UCSD-AML1 (cell line): ENCODE results near the gene FIG4.
"Not testable (repeated sequence)": the region's sequence is repeated elsewhere in the genome, so short reads cannot be mapped to it uniquely, and the experiment has no call there.

Source experiments
- DNase-seq: peaks from one replicate; lab custom pipeline; 2025; ENCODE audit not compliant: unreplicated experiment; lab: John Stamatoyannopoulos, UW

Gene FIG4

DNA sequence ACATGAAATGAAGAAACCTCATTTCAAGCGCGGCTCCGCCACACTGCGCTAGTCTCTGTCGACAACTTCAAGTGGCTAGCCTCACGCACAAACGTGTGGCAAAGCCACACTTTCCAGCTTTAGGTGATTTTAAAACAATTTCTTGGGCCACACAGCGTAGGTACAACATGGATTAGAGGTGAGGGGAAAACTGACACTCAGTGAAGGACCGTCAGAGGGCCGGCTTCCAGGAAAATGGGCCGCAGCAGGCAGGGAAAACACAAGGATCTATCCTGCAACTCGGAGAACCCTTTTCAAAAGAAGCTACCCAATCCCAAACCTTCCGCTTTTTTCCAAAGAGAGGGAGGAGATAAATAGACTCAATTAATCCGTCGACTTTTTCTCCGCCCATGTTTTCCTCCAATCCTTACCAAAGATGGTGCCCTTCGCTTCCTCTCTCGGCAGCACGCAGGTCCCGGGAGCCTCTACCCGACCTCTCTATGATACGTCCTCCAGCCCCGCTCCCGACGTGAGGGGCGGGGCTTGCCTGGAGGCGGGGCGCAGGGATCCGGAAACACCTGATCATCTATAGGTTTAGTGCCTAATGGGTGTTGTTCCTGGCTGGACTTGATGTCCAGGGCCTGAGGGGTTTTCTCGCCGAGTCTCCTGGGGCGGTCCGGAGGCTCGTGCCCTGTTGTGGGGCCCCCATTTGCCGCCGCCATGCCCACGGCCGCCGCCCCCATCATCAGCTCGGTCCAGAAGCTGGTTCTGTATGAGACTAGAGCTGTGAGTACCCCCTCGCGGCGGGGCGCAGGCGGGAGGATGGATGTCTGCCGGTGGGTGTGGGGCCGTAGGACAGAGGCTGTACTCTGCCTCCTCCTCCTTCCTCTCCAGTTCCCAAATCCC, at the start of gene FIG4, which contains the start of gene AK9:
TSS of gene FIG4 (plus strand) at position 560 of the 885 bp plus-strand sequence. CDS start at position 700, 140 bp downstream.
TSS of gene AK9 (minus strand) at position 466 of the 885 bp plus-strand sequence. CDS start 15,457 bp downstream, outside the sequence.
- DNase-seq: peak; percentile 93

DNA sequence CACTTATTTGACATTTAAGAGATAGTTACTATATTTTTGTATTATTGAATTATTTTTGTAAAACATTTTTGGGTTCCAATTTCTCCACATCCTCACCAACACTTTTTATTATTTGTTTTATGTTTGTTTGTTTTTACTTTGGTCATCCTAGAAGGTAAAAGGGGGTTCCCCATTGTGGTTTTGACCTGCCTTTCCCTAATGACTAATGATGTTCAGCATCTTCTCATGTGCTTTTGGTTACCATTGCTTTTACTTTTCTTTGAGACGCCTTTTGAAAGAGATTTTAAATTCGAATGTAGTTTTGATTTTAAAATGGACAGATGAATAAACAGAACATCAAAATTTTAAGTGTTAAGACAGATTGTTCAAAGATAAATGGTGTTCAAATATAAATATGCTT, 47.0 kb upstream of the FIG4 start:
- DNase-seq: no peak

DNA sequence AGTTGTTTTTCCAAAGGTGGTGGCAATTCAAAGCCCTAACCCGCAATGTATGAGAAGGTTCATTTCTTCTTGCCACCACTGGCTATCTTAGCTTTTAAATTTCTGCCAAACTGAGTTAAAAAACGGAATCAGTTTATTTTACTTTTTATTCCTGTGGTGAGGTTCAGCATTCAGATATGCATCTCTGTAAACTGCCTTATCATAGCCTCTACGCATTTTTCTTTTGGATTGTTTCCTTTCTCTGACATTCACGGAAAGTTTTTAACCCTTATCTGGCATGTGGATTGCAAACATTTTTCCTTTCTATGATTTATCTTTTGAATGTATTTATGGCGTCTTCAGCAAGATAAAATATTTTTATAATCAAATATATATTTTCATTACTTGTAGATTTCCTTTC, 37.8 kb upstream of the FIG4 start:
- no peak for DNase-seq

DNA sequence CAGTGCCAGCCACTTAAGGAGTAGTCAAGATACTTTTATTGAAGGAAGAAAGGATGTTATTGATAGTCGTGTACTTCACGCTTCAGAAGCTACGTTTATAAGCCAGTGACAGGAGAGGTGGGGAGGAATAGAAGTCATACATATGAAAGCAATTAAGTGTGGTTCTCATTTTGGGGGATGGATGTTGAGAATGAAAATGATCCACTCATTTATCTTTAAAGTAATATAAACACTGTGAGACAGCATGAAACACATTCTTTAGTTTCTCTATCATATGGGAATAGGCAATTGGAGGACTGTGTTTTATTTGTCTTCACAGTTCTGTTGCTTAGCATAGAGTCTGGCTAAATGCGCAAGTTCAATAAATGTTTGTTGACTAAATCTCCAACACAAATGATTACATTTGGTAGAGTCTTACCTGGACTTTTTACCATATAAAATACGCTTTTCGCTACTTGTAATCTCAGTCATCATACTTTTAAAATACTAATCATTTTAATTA, 35.3 kb upstream of the FIG4 start:
- no peak for DNase-seq

DNA sequence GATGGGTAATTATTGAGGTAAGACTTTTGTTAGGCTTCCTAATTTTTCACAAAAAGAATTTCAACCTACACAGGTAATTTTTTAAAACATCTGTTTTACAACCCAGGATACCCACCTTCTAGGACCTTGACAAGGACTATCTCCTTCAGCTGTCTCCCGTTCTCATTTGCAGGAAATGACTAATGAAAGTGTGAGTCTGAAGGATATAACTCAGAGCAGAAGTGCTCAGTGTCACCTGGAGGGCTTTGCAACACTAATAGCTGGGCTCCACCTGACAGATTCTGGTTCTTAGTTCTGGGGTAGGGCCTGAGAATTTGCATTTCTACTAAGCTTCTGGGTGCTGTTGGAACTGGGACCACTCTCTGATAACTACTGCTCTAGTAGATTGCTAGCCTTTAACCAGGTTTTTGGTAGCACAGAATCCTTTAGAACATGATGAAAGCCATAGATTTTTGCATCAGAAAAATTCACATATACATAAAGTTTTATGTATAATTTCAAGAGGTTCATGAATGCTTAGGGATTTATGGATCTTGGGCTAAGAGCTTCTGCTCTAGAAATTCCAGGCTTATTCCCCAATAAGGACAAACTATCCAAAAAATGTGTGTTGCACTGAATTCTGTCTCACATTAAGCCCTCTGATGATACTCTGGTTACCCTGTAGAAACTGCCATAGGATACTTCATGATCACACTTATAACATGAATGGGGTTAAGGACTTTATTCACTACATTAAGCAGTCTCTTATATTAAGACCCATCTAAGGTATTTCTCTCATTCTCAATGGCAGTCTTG, 30.4 kb upstream of the FIG4 start:
- no peak for DNase-seq

DNA sequence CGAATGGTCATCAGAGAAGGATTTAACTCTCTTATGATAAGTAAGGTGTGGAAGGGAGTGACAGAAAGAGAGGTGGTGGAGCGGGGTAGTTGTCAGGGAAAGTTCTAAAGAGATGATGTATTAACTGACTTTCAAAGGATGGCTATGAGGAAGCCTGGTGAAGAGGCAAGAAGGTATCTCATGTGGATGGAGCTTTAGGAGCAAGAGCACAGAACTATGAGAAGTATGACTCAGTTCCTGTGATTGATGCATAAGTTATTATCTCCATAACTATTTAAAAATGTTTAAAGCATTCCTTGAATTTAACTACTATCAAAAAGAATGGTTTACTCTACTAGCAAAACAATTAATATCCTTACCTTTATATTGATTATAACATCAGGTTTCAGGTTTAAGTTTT, 28.9 kb upstream of the FIG4 start:
- DNase-seq: no peak

DNA sequence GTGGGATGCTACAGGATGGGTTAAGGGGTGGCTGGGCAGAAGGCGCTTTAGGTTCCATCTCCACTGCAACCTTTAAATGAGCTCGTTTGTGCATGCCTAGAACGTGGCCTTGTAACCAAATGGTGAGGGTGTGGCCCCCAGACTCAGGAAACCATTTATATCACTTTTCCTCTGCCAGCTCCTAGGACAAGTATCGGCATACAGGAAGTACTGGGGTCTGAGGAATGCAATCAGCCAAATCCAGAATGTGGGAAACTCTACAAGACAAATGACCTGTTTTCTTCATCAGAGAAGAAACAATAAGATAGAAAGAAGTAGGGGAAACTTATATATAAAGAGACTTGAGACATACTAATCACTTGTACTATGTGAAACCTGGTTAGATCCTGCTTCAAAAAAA, 21.3 kb upstream of the FIG4 start:
- no peak for DNase-seq

DNA sequence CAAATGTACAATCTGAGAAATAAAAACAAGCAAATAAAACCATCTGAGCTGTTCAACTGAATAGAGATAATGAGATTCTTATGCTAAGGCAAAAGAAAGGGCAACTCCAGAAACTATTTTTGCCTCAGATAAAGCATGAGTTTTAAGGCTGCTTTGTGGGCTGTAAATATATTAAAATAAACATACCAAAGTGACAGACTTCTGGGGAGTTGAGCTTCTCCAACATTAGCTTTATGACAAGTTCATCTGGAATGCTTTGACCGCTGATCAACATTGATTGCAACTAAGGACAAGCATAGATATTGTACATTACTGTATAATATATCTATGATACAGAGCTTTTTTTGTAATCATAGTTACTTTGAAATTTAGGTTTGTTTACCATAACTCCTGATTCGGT, 19.4 kb upstream of the FIG4 start:
- DNase-seq: no peak

DNA sequence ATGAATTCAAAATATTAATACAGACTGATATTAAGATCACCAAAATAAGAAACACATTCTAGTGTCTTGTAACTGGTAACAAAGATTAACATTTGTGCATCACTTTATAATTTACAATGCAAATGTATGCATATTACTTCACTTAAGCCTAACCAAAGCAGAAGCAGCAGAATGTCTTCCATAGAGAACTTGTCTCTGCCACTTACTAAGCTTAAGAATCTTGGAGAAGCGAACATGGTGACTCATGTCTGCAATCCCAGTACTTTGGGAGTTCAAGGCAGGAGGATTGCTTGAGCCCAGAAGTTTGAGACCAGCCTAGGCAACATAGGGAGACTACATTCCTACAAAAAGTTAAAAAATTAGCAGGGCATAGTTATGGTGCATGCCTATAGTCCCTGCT, 18.9 kb upstream of the FIG4 start:
- no peak for DNase-seq

DNA sequence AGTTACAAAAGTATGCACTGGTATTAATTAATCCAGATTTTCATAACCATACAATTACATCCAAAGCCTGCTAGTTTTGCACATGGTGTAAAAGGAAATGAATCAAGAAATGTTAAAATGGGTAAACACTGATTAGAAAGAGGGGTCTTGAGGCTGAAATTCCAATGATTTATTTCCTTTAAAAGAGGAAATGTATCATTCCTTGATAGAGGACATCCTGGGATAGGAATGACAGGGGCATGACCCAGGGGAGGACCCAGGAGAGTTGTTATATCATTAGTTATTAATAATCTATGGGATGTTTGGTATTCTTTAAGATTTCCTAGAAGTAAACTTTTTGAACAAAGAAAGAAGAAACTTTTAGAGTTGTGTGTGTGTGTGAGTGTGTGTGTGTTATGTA, 18.3 kb upstream of the FIG4 start:
- DNase-seq: no peak

DNA sequence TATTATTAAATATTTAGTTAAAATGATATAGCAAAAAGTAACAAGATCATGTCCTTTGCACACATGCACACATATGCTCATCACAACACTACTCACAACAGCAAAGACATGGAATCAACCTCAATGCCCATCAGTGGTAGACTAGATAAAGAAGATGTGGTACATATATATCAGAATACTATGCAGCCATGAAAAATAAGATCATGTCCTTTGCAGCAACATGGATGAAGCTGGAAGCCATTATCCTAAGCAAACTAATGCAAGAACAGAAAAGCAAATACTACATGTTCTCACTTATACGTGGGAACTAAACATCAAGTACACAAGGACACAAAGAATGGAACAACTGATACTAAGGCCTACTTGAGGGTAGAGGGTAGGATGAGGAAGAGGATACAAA, 14.4 kb upstream of the FIG4 start:
- DNase-seq: no peak

DNA sequence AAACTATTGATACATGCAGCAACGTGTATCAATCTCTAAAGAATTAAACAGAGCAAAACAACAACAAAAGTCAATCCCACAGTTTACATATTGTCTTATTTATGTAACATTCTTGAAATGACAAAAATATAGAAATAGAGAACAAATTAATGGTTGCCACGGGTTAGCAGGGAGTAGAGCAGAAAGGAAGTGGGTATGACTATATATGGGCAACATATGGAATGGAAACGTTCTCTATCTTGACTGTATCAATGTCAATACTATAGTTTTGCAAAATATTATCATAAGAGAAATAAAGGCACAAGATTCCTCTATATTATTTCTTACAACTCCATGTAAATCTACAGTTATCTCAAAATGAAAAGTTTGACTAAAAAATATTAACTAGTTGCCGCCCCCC, 12.9 kb upstream of the FIG4 start:
- DNase-seq: no peak

DNA sequence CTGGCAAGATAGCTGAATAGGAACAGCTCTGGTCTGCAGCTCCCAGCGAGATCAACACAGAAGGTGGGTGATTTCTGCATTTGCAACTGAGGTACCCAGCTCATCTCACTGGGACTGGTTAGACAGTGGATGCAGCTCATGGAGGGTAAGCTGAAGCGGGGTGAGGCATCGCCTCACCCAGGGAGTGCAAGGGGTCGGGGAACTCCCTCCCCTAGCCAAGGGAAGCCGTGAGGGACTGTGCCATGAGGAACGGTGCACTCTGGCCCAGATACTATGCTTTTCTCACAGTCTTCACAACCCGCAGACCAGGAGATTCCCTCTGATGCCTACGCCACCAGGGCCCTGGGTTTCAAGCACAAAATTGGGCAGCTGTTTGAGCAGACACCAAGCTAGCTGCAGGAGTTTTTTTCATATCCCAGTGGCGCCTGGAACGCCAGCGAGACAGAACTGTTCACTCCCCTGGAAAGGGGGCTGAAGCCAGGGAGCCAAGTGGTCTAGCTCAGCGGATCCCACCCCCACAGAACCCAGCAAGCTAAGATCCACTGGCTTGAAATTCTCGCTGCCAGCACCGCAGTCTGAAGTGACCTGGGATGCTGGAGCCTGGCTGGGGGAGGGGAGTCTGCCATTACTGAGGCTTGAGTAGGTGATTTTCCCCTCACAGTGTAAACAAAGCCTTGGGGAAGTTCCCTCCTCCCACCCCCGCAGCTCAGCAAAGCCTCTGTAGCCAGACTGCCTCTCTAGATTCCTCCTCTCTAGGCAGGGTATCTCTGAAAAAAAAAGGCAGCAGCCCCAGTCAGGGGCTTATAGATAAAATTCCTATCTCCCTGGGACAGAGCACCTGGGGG, 12.2 kb upstream of the FIG4 start:
- DNase-seq: not testable (repeated sequence)

DNA sequence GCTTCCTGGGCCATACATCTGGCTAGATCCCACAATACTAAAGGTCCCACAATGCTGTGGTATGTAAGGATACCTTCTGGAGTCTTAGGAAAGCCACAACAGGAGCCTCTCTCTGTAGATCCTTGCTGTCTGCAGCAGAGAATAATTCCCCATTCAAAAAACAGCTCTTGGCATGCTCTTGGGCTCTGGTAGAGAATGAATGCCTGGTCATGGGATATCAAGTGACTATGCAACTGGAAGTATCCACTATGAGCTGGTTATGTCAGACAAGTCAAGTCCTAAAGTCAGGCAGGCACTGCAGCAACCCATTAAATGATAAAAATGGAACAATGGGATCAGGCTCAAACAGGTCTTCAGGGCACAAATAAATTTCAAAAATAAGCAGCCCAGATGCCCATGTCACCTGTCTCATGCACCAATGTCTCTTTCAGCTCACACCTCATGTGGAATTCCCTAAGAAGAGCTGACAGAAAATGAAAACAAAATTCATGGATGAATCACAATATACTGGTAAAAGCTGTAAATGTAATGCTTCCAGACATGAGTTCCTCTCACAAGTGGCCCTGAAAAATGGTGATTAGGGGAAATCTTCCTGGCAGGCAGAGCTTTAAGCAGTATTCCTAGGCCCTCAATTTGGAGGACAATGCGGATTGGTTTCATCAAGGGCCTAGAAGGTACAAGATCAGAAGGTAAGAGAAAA, 4.4 kb upstream of the FIG4 start:
- no peak for DNase-seq

DNA sequence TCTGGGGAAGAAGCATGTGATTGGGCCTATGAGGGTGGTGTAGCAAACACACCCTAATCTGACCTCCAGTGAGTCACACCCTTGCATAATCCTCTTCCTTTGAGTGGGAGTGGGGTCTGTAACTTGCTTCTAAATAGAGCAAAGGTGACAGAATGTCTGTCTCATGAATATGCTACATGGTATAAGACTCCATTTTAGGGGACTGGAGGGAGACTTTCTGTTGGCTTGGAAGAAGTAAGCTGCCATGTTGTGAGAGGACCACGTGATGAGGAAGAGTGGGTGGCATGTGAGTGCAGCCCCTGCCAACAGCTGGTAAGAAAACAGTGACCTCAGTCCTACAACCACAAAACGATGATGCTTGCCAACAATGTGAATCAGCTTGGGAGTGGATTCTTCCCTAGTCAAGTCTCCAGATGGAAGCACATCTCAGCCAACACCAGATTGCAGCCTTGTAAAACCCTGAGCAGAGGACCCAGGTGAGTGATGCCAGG, 3.8 kb upstream of the FIG4 start:
- DNase-seq: no peak

DNA sequence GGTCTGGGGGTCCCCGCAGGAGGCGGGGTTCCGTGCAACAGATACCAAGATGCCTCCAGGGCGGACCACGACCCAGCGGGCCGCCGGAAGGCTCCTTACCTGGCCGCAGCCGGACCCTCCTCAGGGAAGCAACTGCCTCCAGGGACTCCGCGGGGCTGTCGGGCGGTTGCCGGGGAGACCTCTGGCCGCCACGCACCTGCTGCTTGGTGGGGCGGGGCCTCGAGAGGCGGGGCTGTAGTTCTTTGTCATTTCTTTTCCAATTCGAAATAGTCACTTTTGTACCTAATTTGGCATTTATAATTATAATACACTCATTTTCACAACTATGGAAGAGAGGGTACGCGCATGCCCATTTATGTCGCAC, 741 bp upstream of the FIG4 start:
- peak; percentile 46 for DNase-seq

DNA sequence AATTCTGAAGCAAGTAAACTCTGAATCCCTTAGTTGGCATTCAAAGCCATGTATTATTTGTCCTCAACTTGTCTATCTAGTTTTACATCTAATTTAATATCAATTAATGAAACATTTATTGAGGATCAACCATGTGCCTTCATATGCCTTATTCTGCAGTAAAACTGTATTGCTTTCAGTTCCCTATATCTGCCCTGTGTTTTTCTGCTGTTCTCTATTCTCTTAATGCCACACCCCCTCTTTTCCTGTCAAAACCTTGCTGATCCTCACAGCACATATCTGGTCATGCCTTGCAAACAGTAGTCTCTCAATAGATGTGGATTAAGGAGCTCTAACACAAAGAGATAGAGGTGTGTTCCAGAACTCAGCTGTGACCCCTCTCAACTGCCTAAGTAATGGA, 2.0 kb downstream of the FIG4 start:
- DNase-seq: no peak

DNA sequence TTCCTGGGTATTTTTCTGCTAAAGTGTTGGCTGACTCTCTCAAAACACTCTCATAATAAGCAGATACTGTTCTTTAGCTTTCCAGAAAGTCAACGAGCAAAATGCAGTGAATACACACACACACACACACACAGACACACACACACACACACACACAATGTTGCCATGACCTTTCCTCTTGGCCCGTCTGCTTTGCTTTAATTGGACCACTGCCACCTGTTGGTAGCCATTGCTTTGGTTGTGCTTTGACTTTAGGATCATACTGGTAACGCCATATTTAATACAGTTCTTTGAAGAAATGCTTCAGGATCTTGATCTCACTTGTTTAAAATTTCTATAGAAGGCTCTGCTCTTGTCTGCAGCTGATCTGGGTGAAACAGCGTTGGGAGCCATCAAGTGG, 4.4 kb downstream of the FIG4 start:
- DNase-seq: no peak

DNA sequence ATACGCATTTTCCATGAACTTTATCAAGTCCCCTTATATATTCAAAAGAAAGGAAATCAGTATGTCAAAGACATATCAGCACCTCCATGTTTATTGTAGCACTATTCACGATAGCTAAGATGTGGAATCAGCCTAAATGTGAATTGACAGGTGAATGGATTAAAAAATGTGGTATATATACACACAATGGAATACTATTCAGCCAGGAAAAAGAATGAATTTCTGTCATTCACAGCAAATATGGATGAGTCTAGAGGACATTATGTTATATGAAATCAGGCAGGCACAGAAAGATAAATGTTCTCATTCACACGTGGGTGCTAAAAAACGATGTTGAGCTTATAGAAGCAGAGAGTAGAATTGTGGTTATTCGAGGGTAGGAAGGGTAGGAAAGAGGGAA, 5.3 kb downstream of the FIG4 start:
- DNase-seq: no peak

DNA sequence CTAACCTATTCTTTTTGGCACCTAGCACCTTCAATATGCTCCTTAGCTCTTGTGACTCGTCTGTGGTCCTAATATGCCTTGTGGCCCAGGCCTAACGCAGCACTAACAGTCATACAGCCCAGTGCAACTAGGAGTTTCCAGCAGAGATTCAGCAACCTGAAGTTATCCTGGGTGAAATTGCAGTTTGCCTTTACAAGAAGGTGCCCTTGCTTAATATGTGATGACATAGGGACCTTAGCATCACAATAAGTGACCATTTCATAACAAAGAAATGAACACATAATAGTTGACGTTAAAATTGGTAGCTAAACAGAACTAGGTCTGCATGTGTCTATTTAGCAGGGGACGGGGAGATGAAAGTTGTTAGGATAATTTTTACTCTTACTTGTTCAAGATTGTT, 10.1 kb downstream of the FIG4 start:
- DNase-seq: no peak
